GM19452 (cell line): Measurements from ENCODE around the gene VPS51.
"Not testable (repeated sequence)": the region's sequence is repeated elsewhere in the genome, so short reads cannot be mapped to it uniquely, and the experiment has no call there.

Source experiments
- ATAC-seq: cut with Tn5 transposase; IDR thresholded peaks from one replicate; pipeline ENCODE4 v1.9.1; 2021; ENCODE audit not compliant: unreplicated experiment

Gene VPS51

GRCh38 chr11:65118097-65118837 is 22.3 kb downstream of the VPS51 start:
- no peak for ATAC-seq

GRCh38 chr11:65118891-65119669 is 23.1 kb downstream of the VPS51 start:
- ATAC-seq, result not testable (repeated sequence)

GRCh38 chr11:65119670-65119995 is 23.6 kb downstream of the VPS51 start:
- ATAC-seq, result no peak

GRCh38 chr11:65120831-65121230 is 24.8 kb downstream of the VPS51 start:
- ATAC-seq, result no peak

GRCh38 chr11:65121447-65121864 is 25.4 kb downstream of the VPS51 start:
- no peak for ATAC-seq

GRCh38 chr11:65121865-65122696 is 26.1 kb downstream of the VPS51 start, which contains the start of the genes FAU and MRPL49:
TSS of gene FAU (minus strand) at chr11:65122134. CDS start at chr11:65121813, 321 bp downstream.
TSS of gene MRPL49 (plus strand) at chr11:65122321. CDS start at chr11:65122347, 26 bp downstream.
- ATAC-seq, result peak; percentile 60

- ATAC-seq, result no peak
Measured at GRCh38 chr11:65124480-65125196, 28.6 kb downstream of the VPS51 start.

- no peak for ATAC-seq
Measured at GRCh38 chr11:65125197-65126056, 29.4 kb downstream of the VPS51 start.

- no peak for ATAC-seq
Measured at GRCh38 chr11:65126624-65127274, 30.7 kb downstream of the VPS51 start.

GRCh38 chr11:65127473-65128181 is 31.6 kb downstream of the VPS51 start:
- ATAC-seq, result no peak

- no peak for ATAC-seq
Measured at GRCh38 chr11:65128182-65129145, 32.5 kb downstream of the VPS51 start.

- no peak for ATAC-seq
Measured at GRCh38 chr11:65129649-65130441, 33.8 kb downstream of the VPS51 start.

GRCh38 chr11:65130631-65131416 is 34.8 kb downstream of the VPS51 start:
- no peak for ATAC-seq

GRCh38 chr11:65131417-65131776 is 35.4 kb downstream of the VPS51 start:
- ATAC-seq, result no peak

GRCh38 chr11:65131895-65132237 is 35.9 kb downstream of the VPS51 start:
- no peak for ATAC-seq
